ENCODE measurements around the gene EEPD1.

EEPD1 gene

GRCh38 chr7:36155811-36156361, 2.8 kb downstream of the EEPD1 start:
- no peak for DNase-seq (ENCODE audit: low read depth)

GRCh38 chr7:36157527-36158320, 4.7 kb downstream of the EEPD1 start:
- no peak for DNase-seq (ENCODE audit: low read depth)

DNA sequence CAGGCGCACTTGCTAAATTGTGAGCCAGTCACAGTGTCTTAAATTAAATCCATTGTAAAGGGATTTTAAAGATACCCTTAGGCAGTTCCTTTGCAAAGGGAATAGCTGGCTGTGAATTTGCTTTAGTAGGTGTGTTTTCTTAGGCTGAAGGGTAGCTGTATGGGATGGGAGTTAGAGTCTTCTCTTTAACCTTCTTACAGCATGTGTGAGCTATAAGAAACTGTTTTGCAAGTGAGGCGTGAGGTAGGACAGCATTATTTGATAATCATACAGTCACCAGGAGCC, 5.2 kb downstream of the EEPD1 start:
- DNase-seq (ENCODE audit: low read depth): no peak

DNA sequence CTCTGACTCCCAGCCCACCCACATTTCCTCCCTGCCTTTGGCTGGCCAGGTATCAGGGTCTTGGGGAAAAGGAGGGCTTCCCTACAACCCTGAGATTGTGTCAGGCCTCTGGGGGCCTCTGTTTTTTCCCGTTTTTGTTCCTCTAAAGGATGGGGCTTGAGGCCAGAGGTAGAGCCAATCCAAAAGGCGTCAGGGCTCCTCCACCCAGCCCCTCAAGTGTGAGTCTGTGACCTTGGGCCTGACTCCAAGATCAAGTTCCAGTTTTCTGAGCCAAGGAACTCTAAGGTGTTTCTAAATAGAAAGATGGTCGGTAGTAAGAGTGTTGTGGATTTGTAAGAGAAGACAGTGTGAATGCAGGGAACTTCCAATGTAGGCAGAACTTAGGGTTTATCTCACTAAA, 6.6 kb downstream of the EEPD1 start:
- no peak for DNase-seq (ENCODE audit: low read depth)

- DNase-seq (ENCODE audit: low read depth): no peak
These were observed 7.3 kb downstream of the EEPD1 start for GRCh38 chr7:36160313-36160712.

- no peak for DNase-seq (ENCODE audit: low read depth)
These were observed 8.9 kb downstream of the EEPD1 start for GRCh38 chr7:36161996-36162395.

GRCh38 chr7:36165059-36165458, 12.0 kb downstream of the EEPD1 start:
- DNase-seq (ENCODE audit: low read depth): no peak

DNA sequence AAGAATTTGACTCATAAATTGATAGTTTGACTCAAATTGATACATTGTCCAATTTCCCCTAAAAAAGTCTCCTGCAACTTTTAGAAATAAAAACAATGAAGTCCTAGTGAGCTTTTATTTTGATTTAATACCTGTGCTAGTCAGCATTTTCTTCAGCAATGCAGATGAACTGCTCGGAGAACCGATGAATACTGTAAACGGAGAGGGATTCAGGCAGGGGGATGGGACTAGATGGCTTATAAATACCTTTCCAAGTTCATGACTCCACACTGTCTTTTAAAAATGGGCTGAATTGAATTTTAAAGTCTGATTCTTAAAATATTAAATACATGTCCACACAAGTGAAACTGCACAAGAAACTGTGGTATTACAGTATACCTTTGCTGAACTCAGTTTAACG, 12.7 kb downstream of the EEPD1 start:
- no peak for DNase-seq (ENCODE audit: low read depth)

GRCh38 chr7:36167403-36168050, 14.5 kb downstream of the EEPD1 start:
- DNase-seq (ENCODE audit: low read depth): no peak

- no peak for DNase-seq (ENCODE audit: low read depth)
These were observed 18.4 kb downstream of the EEPD1 start for GRCh38 chr7:36171503-36171902.

GRCh38 chr7:36175886-36176285, 22.8 kb downstream of the EEPD1 start:
- no peak for DNase-seq (ENCODE audit: low read depth)

DNA sequence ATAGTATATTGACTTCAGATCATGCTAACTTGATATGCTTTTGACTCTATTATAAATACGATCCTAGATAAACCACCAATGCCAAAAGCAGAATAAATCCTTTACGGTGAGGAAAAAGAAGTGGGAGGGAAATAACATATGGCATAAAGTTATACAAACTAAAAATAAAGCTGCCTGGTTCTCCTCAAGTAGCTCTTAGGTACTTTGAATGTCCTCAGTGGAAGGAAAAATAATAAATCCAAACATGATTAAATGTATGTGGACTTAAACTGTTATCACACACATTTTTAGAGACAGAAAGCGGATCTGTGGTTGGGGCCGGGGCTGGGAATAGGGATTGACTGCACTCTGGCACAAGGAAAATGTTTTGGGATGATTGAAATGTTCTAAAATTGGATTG, 23.6 kb downstream of the EEPD1 start:
- no peak for DNase-seq (ENCODE audit: low read depth)

- DNase-seq (ENCODE audit: low read depth): no peak
These were observed 27.1 kb downstream of the EEPD1 start for GRCh38 chr7:36180121-36180520.

- DNase-seq (ENCODE audit: low read depth): no peak
These were observed 28.6 kb downstream of the EEPD1 start for GRCh38 chr7:36181668-36182067.

DNA sequence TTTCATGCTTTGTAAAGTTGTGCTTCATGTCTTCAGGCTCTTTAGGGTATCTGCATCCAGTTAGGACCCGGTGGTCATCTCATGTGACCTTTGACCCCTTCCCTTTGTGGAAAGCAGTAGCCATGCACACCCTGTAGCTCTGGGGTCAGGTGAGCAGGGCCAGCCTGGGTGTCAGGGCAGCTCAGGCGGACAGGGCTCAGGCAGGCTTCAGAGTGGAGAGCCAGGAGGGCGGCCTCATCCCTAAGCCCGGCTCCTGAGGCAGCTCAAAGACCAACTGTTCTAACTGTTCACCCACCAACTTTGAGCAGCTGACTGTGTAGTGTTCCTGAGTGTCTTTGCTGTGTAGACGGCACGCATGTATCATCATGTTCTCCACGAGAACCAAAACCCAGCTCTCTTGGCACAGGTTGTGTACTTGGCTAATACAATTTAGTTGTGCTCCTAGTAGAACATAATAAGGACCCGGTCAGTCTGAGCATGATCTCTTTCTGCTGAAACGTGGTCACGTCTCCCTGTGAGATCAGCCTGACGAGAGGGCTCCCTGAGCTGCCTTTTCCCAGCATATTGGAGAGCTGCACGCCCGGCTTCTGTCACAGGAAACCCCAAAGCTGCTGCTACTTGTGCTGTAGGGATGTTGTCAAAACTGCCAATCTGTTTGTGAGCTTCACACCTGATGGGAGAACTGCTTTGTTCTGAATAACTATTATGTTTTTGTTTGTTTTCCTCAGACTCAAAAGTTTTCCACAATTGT, 30.0 kb downstream of the EEPD1 start:
- DNase-seq (ENCODE audit: low read depth): no peak

- DNase-seq (ENCODE audit: low read depth): no peak
These were observed 32.0 kb downstream of the EEPD1 start for GRCh38 chr7:36185092-36185491.

GRCh38 chr7:36185756-36186155, 32.7 kb downstream of the EEPD1 start:
- DNase-seq (ENCODE audit: low read depth): no peak

DNA sequence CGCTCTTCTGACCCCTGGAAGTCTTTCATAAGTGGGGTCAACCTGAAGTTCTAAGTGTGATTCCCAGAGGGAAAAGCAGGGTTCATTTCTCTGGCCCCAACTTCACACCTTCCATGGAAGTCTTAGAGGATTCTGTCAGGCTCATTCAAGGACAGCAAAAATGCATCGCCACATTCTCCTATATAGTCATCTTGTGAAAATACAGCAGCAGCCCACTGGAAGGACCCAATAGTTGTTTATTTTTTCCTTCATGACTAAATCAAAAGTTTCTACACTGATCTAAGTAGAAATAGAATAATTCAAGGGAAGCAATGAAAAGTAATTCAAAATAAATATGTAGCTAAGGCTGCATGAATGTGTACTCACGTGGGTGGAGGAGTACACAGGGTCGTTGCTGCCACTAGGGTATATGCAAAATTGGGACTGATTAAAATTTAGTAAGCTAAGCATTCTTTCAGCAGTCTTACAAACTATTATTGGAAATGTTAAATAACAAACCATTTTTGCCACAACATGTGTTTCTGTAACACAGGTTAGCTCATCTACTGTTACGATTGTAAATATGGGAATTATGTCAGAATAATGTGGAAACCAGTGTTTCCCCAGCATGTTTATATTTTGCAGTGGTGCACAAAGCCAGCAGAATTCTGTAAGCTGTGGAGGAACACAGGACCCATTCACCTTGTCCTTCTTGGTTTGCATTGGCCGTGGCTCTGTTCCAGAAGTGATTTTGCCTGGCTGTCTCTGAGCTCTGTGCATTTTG, 33.5 kb downstream of the EEPD1 start:
- DNase-seq (ENCODE audit: low read depth): no peak

- no peak for DNase-seq (ENCODE audit: low read depth)
These were observed 35.2 kb downstream of the EEPD1 start for GRCh38 chr7:36188266-36188665.

DNA sequence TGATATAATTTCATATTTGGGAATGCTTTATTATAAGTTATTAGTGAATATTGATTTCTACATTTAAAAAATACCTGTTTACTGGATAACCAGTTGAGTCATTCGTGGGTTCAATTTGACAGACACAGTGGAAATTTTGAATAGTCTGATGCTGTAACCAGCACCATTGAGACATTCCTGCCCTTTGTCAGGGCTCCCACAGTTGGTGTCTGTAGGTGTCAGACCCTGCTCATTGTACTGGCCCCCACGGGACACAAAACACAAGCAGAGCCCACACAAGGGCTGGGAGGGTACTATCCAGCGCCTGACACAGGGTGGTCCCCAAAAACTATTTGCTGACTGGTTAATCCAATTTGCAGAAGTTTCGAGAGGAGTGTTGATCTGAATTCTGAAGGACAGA, 35.9 kb downstream of the EEPD1 start:
- no peak for DNase-seq (ENCODE audit: low read depth)

- DNase-seq (ENCODE audit: low read depth): no peak
These were observed 37.6 kb downstream of the EEPD1 start for GRCh38 chr7:36190447-36191291.

Measured in fibroblast of the conjunctiva (primary cell).